Measurements from ENCODE around the gene LMNA. TPM values are rescaled to one million over a fixed set of nuclear protein-coding genes. Genes with fewer than 3 reads are reported as not detected.
A peak's percentile ranks its signal among the peaks of the same experiment; 100 is the strongest.

The LMNA gene
- total and polyA plus RNA-seq, 10 of the 15 experiments (the other 5 are each of a cell fraction or from before 2014, with no cell fraction given), result 0.42 to 334 (median 81.1) TPM

- WGBS (ENCODE audit: insufficient coverage, insufficient replicate concordance, low lambda C conversion rate, missing lambda C conversion rate), result 59% methylated on average over 9 of the region's 9 CpGs
- peaks cover 36% of the 10 kb centered on the region for H3K4me1 ChIP-seq (ENCODE audit: control insufficient read depth, insufficient read depth, low read length)
- no peak overlapping the region for H3K4me2 ChIP-seq (ENCODE audit: control insufficient read depth, insufficient read depth)
- no peak overlapping the region for H3K9ac ChIP-seq (ENCODE audit: control insufficient read depth, insufficient read depth, low read length)
- no peaks in the 10 kb centered on the region for H3K9me3 ChIP-seq (replicated peaks; ENCODE audit: control insufficient read depth, insufficient read depth, low read length)
- H3K79me2 ChIP-seq (ENCODE audit: control insufficient read depth, insufficient read depth, low read length), result no peaks in the 10 kb centered on the region; the same call in 1 of the 2 replicates
- SMC1A ChIA-PET (ENCODE audit: uncharacterized antibody, unreplicated experiment), result interaction anchor here (1.0 to 23.8 kb wide), 2 partner anchors 8 to 21 kb away, joined by 3 to 874 read pairs; partner anchors contain the start of gene LMNA
- no peak overlapping the region for H2AFZ ChIP-seq (ENCODE audit: control insufficient read depth, low read depth, low read length)
- no peaks in the 10 kb centered on the region for H3K27me3 ChIP-seq (replicated peaks in 1 of 2; ENCODE audit: control insufficient read depth in 2 of 2, insufficient read depth in 2 of 2, low read length in 1 of 2)
- H3K27ac ChIP-seq (ENCODE audit: control insufficient read depth, insufficient read depth), result peak overlapping the region; percentile 50
- no peak for FAIRE-seq
- CTCF ChIA-PET, result interaction anchor here (21.5 kb wide), 1 partner anchor 20 kb away, joined by 1294 read pairs; the partner anchor contains the start of gene LMNA
- no peak for TF ChIP-seq POLR2A (IDR thresholded peaks at IDR 0.05; ENCODE audit: low read depth, low read length)
- TF ChIP-seq EP300 (IDR thresholded peaks at IDR 0.05; ENCODE audit: borderline replicate concordance in 1 of 2, control insufficient read depth in 1 of 2, low read depth in 2 of 2, low read length in 2 of 2), result no peak
- no peak for TF ChIP-seq NBN (IDR thresholded peaks at IDR 0.05)
- TF ChIP-seq MYB (IDR thresholded peaks at IDR 0.05; ENCODE audit: borderline replicate concordance, low read depth, low read length), result no peak
- no peak for TF ChIP-seq HDAC6 (IDR thresholded peaks at IDR 0.05; ENCODE audit: unreplicated experiment)
- no peak for TF ChIP-seq RBBP5 (conservative IDR thresholded peaks at IDR 0.05)
- TF ChIP-seq ETV6 (conservative IDR thresholded peaks at IDR 0.05 in 1 of 2, IDR thresholded peaks at IDR 0.05 in 1 of 2; ENCODE audit: borderline replicate concordance in 1 of 2, low read depth in 1 of 2), result no peak
- TF ChIP-seq POLR2AphosphoS5 (IDR thresholded peaks at IDR 0.05; ENCODE audit: low read length), result no peak
- TF ChIP-seq KDM1A (IDR thresholded peaks at IDR 0.05; ENCODE audit: borderline replicate concordance), result no peak
- no peak overlapping the region for H3K4me3 ChIP-seq
- DNase-seq (ENCODE audit: low read depth, low spot score), result no peak
- no TSS peak for BruUV-seq (replicated peaks)
- no peak for ATAC-seq
- no peaks in the 10 kb centered on the region for H4K20me1 ChIP-seq (ENCODE audit: control insufficient read depth, insufficient read depth)
- in situ Hi-C loops (cut with MboI), result no loop called here
- POLR2A ChIA-PET, result interaction anchor here (1.5 to 6.1 kb wide), 2 partner anchors 15 to 26 kb away, joined by 5 to 128 read pairs; partner anchors contain the start of gene LMNA
- RAD21 ChIA-PET (ENCODE audit: unreplicated experiment), result interaction anchor here (0.9 to 22.4 kb wide), 2 partner anchors 10 to 18 kb away, joined by 3 to 695 read pairs; partner anchors contain the start of gene LMNA
- intact Hi-C loops (cut with micrococcal nuclease; ENCODE audit: unreplicated experiment), result no loop called here
- no peaks in the 10 kb centered on the region for H3K36me3 ChIP-seq (ENCODE audit: control insufficient read depth in 2 of 2, insufficient read depth in 2 of 2, low read length in 1 of 2)
These were observed 11.0 kb upstream of the LMNA start for GRCh38 chr1:156103521-156103947.

Data from GM12878 (cell line).